Neural crest cell (in vitro differentiated cells): ENCODE measurements around the gene C13orf46. TPM values are rescaled to one million over a fixed set of nuclear protein-coding genes. Genes with fewer than 3 reads are reported as not detected.

ENCODE experiments used
- DNase-seq: peaks from one replicate; pipeline ENCODE4 v3.0.0; 2021; ENCODE audit warnings: low read depth, mixed read lengths, low spot score
- H3K27ac Mint-ChIP-seq: one replicate; pipeline ENCODE4 v1.8.0; 2021; ENCODE audit warnings: mild to moderate bottlenecking, mixed read lengths; ENCODE audit not compliant: unreplicated experiment
- H3K27me3 Mint-ChIP-seq: 2 replicates; pipeline ENCODE4 v1.8.0; 2021; ENCODE audit warnings: low read depth, mild to moderate bottlenecking, mixed read lengths
- H3K36me3 Mint-ChIP-seq: 2 replicates; pipeline ENCODE4 v1.8.0; 2021; ENCODE audit warnings: low read depth, mild to moderate bottlenecking, mixed read lengths
- H3K4me1 Mint-ChIP-seq: 2 replicates; pipeline ENCODE4 v1.8.0; 2021; ENCODE audit warnings: mixed read lengths
- H3K4me3 Mint-ChIP-seq: one replicate; pipeline ENCODE4 v1.8.0; 2021; ENCODE audit warnings: mild to moderate bottlenecking, mixed read lengths
- H3K9me3 Mint-ChIP-seq: 2 replicates; pipeline ENCODE4 v1.8.0; 2021; ENCODE audit warnings: mixed read lengths
- total RNA-seq: library from RNA; stranded (reverse); gene quantifications from 2 replicates; pipeline ENCODE4 v1.2.1, GENCODE V29; 2021
- TF ChIP-seq, protein P1 (sequence below): fragments of 200-600 bp; sonication (generic); conservative IDR thresholded peaks from 2 replicates; pipeline ENCODE4 v1.5.0; 2021; ENCODE audit warnings: antibody characterized with exemption, mild to moderate bottlenecking

The C13orf46 gene
- total RNA-seq, 1 donor from 2014 or later = 1.9 TPM

DNA sequence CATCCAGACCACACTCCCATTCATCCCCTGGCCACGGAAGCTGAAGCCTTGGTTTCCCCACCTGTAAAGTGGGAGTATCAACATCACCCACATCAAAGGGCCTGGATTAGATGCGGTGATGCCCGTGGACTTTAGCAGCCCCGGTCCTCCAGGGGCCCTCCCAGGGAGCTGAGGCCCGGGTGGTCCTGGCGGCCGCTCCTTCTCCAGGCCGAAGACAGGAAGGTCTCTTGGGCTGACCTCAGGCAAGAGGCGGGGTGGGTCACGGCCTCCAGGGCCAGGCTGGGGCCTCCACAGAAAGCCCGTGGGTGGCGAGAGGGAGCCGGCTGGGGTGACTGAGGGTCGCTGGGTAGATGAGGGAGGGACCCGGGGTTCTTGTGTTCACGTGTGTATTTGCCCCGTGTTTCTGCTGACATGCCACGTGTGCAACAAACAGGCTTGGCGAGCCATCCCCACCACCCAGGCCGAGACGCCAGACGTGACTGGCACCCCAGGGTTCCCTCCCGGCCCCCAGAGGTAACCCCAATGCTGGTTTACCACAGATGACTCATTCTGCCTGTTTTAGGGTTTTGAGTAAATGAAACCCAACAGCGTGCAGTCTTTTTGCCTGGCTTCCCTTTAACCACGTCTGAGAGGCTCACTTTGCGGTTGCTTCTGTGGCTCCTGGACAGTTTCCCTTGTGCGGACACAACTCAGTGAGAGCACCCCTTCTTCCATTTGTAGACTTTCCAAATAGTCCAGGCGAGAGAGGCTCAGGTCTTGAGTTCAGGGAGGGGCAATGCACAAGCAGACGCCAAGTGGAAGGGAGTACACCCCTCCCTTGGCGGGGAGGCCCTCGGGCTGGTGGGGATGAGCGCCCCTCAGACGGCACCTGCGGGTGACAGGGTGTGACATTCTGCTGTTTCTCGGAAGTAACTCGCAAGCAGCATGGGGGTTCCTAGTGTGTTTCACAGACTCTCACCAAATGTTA lies 42.9 kb downstream of the C13orf46 start:
- H3K4me1 Mint-ChIP-seq = peaks cover 36% of the 10 kb centered on the region
- no peaks in the 10 kb centered on the region for H3K9me3 Mint-ChIP-seq
- no peaks in the 10 kb centered on the region for H3K36me3 Mint-ChIP-seq
- H3K4me3 Mint-ChIP-seq = no peak overlapping the region
- H3K27me3 Mint-ChIP-seq = no peaks in the 10 kb centered on the region
- H3K27ac Mint-ChIP-seq = no peak overlapping the region
- TF ChIP-seq, protein P1, sequence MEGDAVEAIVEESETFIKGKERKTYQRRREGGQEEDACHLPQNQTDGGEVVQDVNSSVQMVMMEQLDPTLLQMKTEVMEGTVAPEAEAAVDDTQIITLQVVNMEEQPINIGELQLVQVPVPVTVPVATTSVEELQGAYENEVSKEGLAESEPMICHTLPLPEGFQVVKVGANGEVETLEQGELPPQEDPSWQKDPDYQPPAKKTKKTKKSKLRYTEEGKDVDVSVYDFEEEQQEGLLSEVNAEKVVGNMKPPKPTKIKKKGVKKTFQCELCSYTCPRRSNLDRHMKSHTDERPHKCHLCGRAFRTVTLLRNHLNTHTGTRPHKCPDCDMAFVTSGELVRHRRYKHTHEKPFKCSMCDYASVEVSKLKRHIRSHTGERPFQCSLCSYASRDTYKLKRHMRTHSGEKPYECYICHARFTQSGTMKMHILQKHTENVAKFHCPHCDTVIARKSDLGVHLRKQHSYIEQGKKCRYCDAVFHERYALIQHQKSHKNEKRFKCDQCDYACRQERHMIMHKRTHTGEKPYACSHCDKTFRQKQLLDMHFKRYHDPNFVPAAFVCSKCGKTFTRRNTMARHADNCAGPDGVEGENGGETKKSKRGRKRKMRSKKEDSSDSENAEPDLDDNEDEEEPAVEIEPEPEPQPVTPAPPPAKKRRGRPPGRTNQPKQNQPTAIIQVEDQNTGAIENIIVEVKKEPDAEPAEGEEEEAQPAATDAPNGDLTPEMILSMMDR = no peak
- no peak for DNase-seq

DNA sequence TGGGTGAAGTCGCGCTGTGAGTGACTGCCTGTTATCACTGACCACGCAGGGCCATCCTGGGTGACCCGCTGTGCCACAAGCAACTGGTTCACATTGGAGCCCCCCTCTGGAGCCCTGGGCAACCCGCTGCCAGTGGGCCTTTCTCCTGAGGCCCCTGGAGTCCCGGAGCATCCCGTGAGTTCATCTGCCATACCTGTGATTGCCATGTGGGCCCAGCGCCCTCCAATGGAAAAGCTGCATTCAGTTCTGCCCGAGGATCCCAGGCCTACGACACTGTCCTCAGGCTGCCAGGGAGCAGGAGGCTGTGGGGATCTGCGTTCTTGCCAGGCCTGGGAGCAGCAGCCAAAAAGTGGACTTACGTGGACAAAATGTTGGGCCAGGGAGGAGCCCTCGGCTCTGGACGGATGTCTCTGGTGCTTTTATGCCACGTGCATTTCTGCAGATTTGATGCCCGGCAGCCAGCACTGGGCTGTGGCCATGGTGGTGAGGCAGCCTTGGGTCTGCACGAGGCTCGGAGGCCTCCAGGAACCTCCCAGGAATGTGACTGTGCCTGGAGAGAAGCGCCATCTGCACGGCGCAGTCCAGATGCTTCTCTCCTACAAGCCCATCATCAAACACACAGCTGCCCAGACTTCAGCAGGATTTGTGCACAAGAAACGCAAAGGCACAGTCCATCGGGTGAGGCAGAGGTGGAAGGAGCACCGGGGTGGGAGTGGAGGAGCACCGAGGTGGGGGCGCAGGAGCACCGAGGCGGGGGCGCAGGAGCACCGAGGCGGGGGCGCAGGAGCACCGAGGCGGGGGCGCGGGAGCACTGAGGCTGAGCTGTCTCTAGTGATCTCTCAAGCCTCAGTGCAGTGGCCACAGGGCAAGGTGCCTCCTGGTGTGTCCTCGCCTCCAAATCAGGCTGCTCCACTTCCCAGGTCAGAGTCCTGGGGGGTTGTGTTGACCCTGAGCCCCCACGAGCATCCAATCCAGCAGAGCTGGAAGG lies 44.0 kb downstream of the C13orf46 start:
- Mint-ChIP-seq H3K4me1 (peaks cover 25% of the 10 kb centered on the region), H3K36me3 (no peaks in the 10 kb centered on the region), H3K27me3 (no peaks in the 10 kb centered on the region), H3K27ac (no peak overlapping the region), H3K4me3 (no peak overlapping the region), H3K9me3 (no peaks in the 10 kb centered on the region)
- TF ChIP-seq, protein P1 = no peak
- DNase-seq = no peak

DNA sequence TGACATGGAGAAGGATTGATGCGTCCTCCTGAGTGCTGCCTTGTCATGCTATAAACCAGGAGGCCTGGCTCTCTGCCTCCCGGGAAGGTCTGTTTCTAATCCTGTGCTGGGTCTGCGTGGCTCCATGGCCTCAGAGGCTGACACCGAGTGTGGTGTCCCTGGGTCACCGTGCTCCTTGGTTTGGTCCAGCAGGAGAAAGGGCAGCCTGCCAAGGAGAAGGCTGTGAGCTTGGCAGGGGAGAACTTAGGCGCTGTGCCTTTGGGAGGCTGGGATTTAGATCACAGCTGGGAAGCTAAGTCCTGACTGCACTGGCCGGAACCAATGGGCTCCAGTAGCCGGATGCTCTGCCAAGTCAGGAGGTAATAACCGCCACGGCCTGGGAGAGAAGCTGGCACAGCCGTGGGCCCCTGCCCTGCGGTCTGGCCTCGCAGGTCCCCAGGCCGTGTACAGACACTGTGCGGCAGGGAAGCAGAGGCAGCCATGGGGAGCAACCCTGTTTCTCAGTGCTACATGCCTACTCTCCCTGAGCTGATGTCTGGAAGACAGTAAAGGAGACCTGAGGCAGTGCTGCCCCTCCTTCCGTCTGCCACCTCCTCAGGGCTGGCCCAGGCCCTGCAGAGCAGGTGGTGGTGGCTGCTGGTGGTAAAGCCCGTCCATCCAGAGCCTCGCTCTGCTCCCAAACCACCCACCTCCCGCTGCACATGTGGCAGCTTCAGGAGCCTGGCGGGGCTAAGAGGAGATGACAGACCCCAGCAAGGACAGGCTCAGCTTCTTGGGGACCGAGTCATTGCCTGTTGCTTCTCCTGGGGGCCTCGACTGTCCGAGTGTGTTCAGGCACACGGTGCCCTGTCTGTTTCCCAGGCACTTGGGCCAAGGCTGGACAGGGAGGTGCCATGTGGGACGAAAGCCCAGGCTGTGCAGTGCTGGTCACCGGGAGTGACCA lies 44.9 kb downstream of the C13orf46 start:
- Mint-ChIP-seq H3K4me3 (no peak overlapping the region), H3K9me3 (no peaks in the 10 kb centered on the region), H3K27me3 (no peaks in the 10 kb centered on the region), H3K4me1 (peaks cover 16% of the 10 kb centered on the region), H3K36me3 (no peaks in the 10 kb centered on the region), H3K27ac (no peak overlapping the region)
- no peak for DNase-seq
- TF ChIP-seq, protein P1 = no peak

DNA sequence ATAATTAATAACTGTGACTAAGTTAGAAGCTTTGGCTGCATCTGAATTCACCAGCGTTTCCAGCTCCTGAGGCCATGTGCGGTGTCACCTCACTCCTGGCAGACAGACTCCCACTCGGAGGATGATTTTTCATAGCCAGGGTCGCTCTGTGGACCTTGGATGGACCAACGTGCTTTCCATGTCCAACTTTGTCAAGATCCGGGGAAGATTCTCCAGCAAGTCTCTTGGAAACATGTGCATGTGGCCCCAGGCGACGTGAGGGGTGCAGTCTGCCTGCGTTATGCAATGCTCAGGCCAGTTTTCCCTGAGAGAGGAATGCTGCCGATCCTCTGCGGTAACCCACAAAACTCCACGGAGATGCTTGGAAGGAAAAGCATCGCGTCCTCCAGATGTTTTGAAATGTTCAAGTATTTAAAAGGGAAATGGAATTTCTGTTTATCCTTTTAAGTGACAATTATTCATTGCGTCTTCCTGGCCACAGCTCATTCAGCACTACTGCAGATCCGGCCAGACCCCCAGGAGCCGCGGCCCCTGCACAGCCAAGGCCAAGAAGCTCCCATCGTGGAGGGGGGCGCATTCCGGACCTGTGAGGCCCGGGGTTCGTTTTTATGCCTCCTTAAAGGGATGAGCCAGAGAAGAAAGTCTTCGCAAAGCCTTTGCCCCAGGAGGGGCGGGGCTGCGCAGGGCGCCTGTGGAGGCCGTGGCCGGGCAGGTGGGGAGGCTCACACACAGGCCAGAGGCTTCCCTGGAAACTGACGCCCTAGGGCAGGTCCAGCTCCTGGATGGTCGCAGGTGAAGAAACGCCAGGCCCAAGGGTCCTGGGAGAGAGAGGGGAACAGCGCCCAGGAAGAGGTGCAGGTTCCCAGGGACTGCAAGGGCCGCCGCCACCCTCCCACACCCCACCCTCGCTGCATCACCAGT lies 46.0 kb downstream of the C13orf46 start:
- H3K4me3 Mint-ChIP-seq = no peak overlapping the region
- no peak for DNase-seq
- TF ChIP-seq, protein P1 = no peak

More for the DNA sequence above, 46.0 kb downstream of the C13orf46 start:
- Mint-ChIP-seq H3K27me3 (no peaks in the 10 kb centered on the region), H3K36me3 (no peaks in the 10 kb centered on the region), H3K9me3 (no peaks in the 10 kb centered on the region), H3K27ac (no peak overlapping the region), H3K4me1 (peaks cover 16% of the 10 kb centered on the region)
